GM12891 (cell line): ENCODE data around the gene DIABLO.
"Not testable (repeated sequence)": the region's sequence is repeated elsewhere in the genome, so short reads cannot be mapped to it uniquely, and the experiment has no call there.

ENCODE experiments used
- DNase-seq: peaks from one replicate; pipeline ENCODE4 v3.0.0; 2011; ENCODE audit warnings: low spot score; ENCODE audit not compliant: insufficient read length
- FAIRE-seq: peaks from 2 replicates; lab custom pipeline; 2011; peaks lifted over from hg19 to GRCh38; lab: Jason Lieb, UNC
- PAX5 ChIP-seq: IDR thresholded peaks from 2 replicates; pipeline ENCODE4 v1.6.1; 2011; ENCODE audit warnings: low read length, moderate library complexity, mild to moderate bottlenecking; ENCODE audit not compliant: insufficient read depth, severe bottlenecking
- POLR2A ChIP-seq: IDR thresholded peaks from 2 replicates; pipeline ENCODE4 v1.6.1; 2011; ENCODE audit warnings: low read depth, low read length, control low read depth
- POLR2AphosphoS5 ChIP-seq: IDR thresholded peaks from 2 replicates; pipeline ENCODE4 v1.6.1; 2011; ENCODE audit warnings: low read depth, low read length, control low read depth
- POU2F2 ChIP-seq: IDR thresholded peaks from 2 replicates; pipeline ENCODE4 v1.6.1; 2011; ENCODE audit warnings: low read depth, mild to moderate bottlenecking, control low read depth, low read length, moderate library complexity
- SPI1 ChIP-seq: IDR thresholded peaks from 2 replicates; pipeline ENCODE4 v1.6.1; 2011; ENCODE audit warnings: low read depth, low read length, control low read depth
- TAF1 ChIP-seq: IDR thresholded peaks from 2 replicates; pipeline ENCODE4 v1.6.1; 2011; ENCODE audit warnings: low read depth, low read length, control low read depth

Gene DIABLO

GRCh38 chr12:122182887-122183587, 42.8 kb downstream of the DIABLO start, which contains the start of gene LRRC43:
Gene LRRC43 (plus strand): TSS chr12:122183123. CDS start chr12:122183145, 22 bp downstream.
- peak; percentile 59 for DNase-seq
- no peak for FAIRE-seq
- no peak for TF ChIP-seq SPI1
- no peak for TF ChIP-seq POLR2AphosphoS5
- no peak for TF ChIP-seq TAF1
- TF ChIP-seq PAX5, result no peak
- no peak for TF ChIP-seq POLR2A
- TF ChIP-seq POU2F2, result no peak

GRCh38 chr12:122176473-122176872, 49.4 kb downstream of the DIABLO start:
- FAIRE-seq, DNase-seq: not testable (repeated sequence)

GRCh38 chr12:122174155-122174845, 51.6 kb downstream of the DIABLO start, which contains the start of gene IL31:
Gene IL31 (minus strand): TSS chr12:122174221. CDS start chr12:122174172, 49 bp downstream.
- DNase-seq (no peak), FAIRE-seq (no peak)
- no peak for TF ChIP-seq POLR2A
- TF ChIP-seq POLR2AphosphoS5, result no peak
- no peak for TF ChIP-seq PAX5
- no peak for TF ChIP-seq SPI1
- no peak for TF ChIP-seq POU2F2
- no peak for TF ChIP-seq TAF1

GRCh38 chr12:122172262-122172939, 53.5 kb downstream of the DIABLO start:
- no peak for FAIRE-seq
- no peak for DNase-seq
- TF ChIP-seq POLR2AphosphoS5 (no peak), PAX5 (no peak), TAF1 (no peak), POLR2A (no peak), POU2F2 (no peak), SPI1 (no peak)

GRCh38 chr12:122171399-122171798, 54.5 kb downstream of the DIABLO start:
- FAIRE-seq (no peak), DNase-seq (no peak)
- no peak for TF ChIP-seq POU2F2
- TF ChIP-seq POLR2A, result no peak
- TF ChIP-seq POLR2AphosphoS5, result no peak

GRCh38 chr12:122168492-122168891, 57.4 kb downstream of the DIABLO start:
- TF ChIP-seq POLR2AphosphoS5 (no peak), TAF1 (no peak), POLR2A (no peak), SPI1 (no peak), PAX5 (no peak), POU2F2 (no peak)
- FAIRE-seq (no peak), DNase-seq (no peak)

GRCh38 chr12:122167356-122167925, 58.4 kb downstream of the DIABLO start:
- no peak for DNase-seq
- TF ChIP-seq POLR2AphosphoS5 (no peak), PAX5 (no peak), POU2F2 (no peak), TAF1 (no peak), SPI1 (no peak), POLR2A (no peak)
- no peak for FAIRE-seq

- TF ChIP-seq SPI1 (no peak), POU2F2 (no peak; the same call in 1 of the 2 replicates), TAF1 (no peak), POLR2AphosphoS5 (no peak), PAX5 (no peak), POLR2A (no peak)
- DNase-seq, result no peak
- FAIRE-seq, result no peak
Measured at GRCh38 chr12:122166422-122167349, 59.2 kb downstream of the DIABLO start.
